ENCODE measurements around the gene GET4.

The GET4 gene

GRCh38 chr7:899806-900205 lies 23.5 kb downstream of the GET4 start:
- TF ChIP-seq EZH2 (IDR thresholded peaks at IDR 0.05; ENCODE audit: borderline replicate concordance, low read length) (no peak), CTCF (IDR thresholded peaks at IDR 0.05; ENCODE audit: low read length) (no peak)
- peaks cover 24% of the 10 kb centered on the region for H3K36me3 ChIP-seq (ENCODE audit: insufficient read depth, low read length)
- H3K4me3 ChIP-seq (ENCODE audit: low read depth, low read length, poor library complexity, severe bottlenecking) = no peak overlapping the region
- H3K27ac ChIP-seq (ENCODE audit: low read depth, low read length, poor library complexity, severe bottlenecking) = no peak overlapping the region
- H2AFZ ChIP-seq (ENCODE audit: low read length) = no peak overlapping the region
- H3K9me3 ChIP-seq (ENCODE audit: low read length) = no peaks in the 10 kb centered on the region
- H4K20me1 ChIP-seq (ENCODE audit: insufficient read depth, low read length) = no peaks in the 10 kb centered on the region
- no peak overlapping the region for H3K4me2 ChIP-seq (ENCODE audit: low read length)
- H3K27me3 ChIP-seq (ENCODE audit: insufficient read depth, low read length) = 0 out of 2 replicates have a peak, but pooled peaks cover 6% of the 10 kb centered on the region
- no peaks in the 10 kb centered on the region for H3K4me1 ChIP-seq (ENCODE audit: insufficient read depth, low read length, severe bottlenecking)
- H3K9me2 ChIP-seq (ENCODE audit: low read depth, low read length) = no peaks in the 10 kb centered on the region
- no peaks in the 10 kb centered on the region for H3F3A ChIP-seq (ENCODE audit: insufficient read depth, low read length)
- no peak overlapping the region for H3K9ac ChIP-seq (ENCODE audit: low read length)
- no peaks in the 10 kb centered on the region for H3K79me2 ChIP-seq (ENCODE audit: insufficient read depth, low read length)

GRCh38 chr7:900331-901040 lies 24.1 kb downstream of the GET4 start:
- Histone ChIP-seq H4K20me1 (ENCODE audit: insufficient read depth, low read length) (no peaks in the 10 kb centered on the region), H3K4me3 (ENCODE audit: low read depth, low read length, poor library complexity, severe bottlenecking) (no peak overlapping the region), H2AFZ (ENCODE audit: low read length) (no peak overlapping the region), H3K79me2 (ENCODE audit: insufficient read depth, low read length) (no peaks in the 10 kb centered on the region), H3K27me3 (ENCODE audit: insufficient read depth, low read length) (0 out of 2 replicates have a peak, but pooled peaks cover 6% of the 10 kb centered on the region), H3K9ac (ENCODE audit: low read length) (no peak overlapping the region), H3K4me2 (ENCODE audit: low read length) (no peak overlapping the region), H3K4me1 (ENCODE audit: insufficient read depth, low read length, severe bottlenecking) (no peaks in the 10 kb centered on the region), H3F3A (ENCODE audit: insufficient read depth, low read length) (no peaks in the 10 kb centered on the region), H3K9me3 (ENCODE audit: low read length) (no peaks in the 10 kb centered on the region), H3K36me3 (ENCODE audit: insufficient read depth, low read length) (peaks cover 17% of the 10 kb centered on the region), H3K9me2 (ENCODE audit: low read depth, low read length) (no peaks in the 10 kb centered on the region), H3K27ac (ENCODE audit: low read depth, low read length, poor library complexity, severe bottlenecking) (no peak overlapping the region)
- TF ChIP-seq CTCF (IDR thresholded peaks at IDR 0.05; ENCODE audit: low read length) (no peak), EZH2 (IDR thresholded peaks at IDR 0.05; ENCODE audit: borderline replicate concordance, low read length) (no peak)

GRCh38 chr7:901041-901387 lies 24.7 kb downstream of the GET4 start:
- H3F3A ChIP-seq (ENCODE audit: insufficient read depth, low read length) = no peaks in the 10 kb centered on the region
- no peak overlapping the region for H3K27ac ChIP-seq (ENCODE audit: low read depth, low read length, poor library complexity, severe bottlenecking)
- no peaks in the 10 kb centered on the region for H4K20me1 ChIP-seq (ENCODE audit: insufficient read depth, low read length)
- H3K36me3 ChIP-seq (ENCODE audit: insufficient read depth, low read length) = peaks cover 11% of the 10 kb centered on the region; the same call in 1 of the 2 replicates
- H3K9me2 ChIP-seq (ENCODE audit: low read depth, low read length) = no peaks in the 10 kb centered on the region
- 0 out of 2 replicates have a peak, but pooled peaks cover 6% of the 10 kb centered on the region for H3K27me3 ChIP-seq (ENCODE audit: insufficient read depth, low read length)
- no peaks in the 10 kb centered on the region for H3K4me1 ChIP-seq (ENCODE audit: insufficient read depth, low read length, severe bottlenecking)
- H3K79me2 ChIP-seq (ENCODE audit: insufficient read depth, low read length) = no peaks in the 10 kb centered on the region
- no peak overlapping the region for H3K4me2 ChIP-seq (ENCODE audit: low read length)
- H2AFZ ChIP-seq (ENCODE audit: low read length) = no peak overlapping the region
- no peaks in the 10 kb centered on the region for H3K9me3 ChIP-seq (ENCODE audit: low read length)
- TF ChIP-seq CTCF (IDR thresholded peaks at IDR 0.05; ENCODE audit: low read length) (no peak), EZH2 (IDR thresholded peaks at IDR 0.05; ENCODE audit: borderline replicate concordance, low read length) (no peak)
- H3K9ac ChIP-seq (ENCODE audit: low read length) = no peak overlapping the region
- H3K4me3 ChIP-seq (ENCODE audit: low read depth, low read length, poor library complexity, severe bottlenecking) = no peak overlapping the region

Data from OCI-LY1 (cell line).